ENCODE data around the gene CT47A7.

GRCh38 chrX:120999413-120999812 lies 43.0 kb upstream of the CT47A7 start:
- TF ChIP-seq EP300 (IDR thresholded peaks at IDR 0.05) (no peak), CTCF (IDR thresholded peaks at IDR 0.05) (no peak)
